ENCODE data around the gene MAP6D1.

GRCh38 chr3:183822631-183823030 lies 2.7 kb downstream of the MAP6D1 start:
- TF ChIP-seq CTCF (IDR thresholded peaks at IDR 0.05; ENCODE audit: poor library complexity, severe bottlenecking) (no peak), POLR2AphosphoS5 (IDR thresholded peaks at IDR 0.05) (no peak), REST (IDR thresholded peaks at IDR 0.05; ENCODE audit: borderline replicate concordance) (no peak), EZH2 (IDR thresholded peaks at IDR 0.05; ENCODE audit: borderline replicate concordance, insufficient read depth, low read length, poor library complexity, severe bottlenecking) (no peak), EP300 (conservative IDR thresholded peaks at IDR 0.05; ENCODE audit: poor library complexity, severe bottlenecking) (no peak), RAD21 (conservative IDR thresholded peaks at IDR 0.05) (no peak), TAF1 (IDR thresholded peaks at IDR 0.05; ENCODE audit: low read depth) (no peak), MXI1 (conservative IDR thresholded peaks at IDR 0.05; ENCODE audit: poor library complexity, severe bottlenecking) (no peak)

Data from neural cell (in vitro differentiated cells).